HG03159 (cell line): ENCODE measurements around the gene SPP2.

Experiments used
- ATAC-seq: cut with Tn5 transposase; IDR thresholded peaks from one replicate; pipeline ENCODE4 v1.9.1; 2021; ENCODE audit warnings: mild to moderate bottlenecking, moderate library complexity; ENCODE audit not compliant: unreplicated experiment

Gene SPP2

DNA sequence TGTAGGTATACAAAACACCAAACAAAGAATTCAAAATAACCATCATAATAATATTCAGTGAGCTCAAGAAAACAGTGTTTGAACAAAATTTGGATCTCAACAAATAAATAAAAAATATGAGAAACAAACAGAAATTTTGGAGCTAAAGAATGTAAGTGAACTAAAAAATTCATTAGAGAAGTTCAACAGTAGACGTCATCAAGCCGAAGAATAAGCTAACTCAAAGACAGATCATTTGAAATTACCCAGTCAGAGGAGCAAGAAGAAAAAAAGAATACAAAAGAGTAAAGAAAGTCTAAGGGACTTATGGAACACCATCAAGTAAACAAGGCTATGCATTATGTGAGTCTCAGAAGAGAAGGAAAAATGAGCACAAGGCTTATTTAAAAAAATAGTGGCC, 16.6 kb upstream of the SPP2 start:
- ATAC-seq: no peak

DNA sequence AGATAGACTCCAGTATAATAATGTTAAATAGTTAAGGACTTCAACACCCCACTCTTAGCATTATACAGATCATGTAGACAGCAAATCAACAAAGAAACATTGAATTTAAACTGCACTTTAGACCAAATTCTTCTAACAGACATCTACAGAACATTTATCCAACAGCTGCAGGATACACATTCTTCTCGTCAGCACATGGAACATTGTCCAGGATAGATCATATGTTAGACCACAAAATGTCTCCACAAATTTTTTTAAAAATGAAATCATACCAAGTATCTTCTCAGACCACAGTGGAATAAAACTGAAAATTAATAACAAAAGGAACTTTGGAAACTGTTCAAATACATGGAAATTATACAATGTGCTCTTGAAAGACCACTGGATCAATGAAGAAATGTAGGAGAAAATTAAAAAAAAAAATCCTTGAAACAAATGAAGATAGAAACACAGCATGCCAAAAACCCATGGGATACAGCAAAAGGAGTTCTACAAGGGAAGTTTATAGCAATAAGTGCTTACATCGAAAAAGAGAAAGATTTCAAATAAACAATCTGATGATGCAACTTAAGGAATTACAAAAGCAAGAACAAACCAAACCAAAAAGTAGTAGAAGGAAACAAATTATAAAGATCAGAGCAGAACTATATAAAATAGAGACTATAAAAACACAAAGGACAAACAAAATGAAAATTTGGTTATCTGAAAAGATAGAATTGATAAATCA, 12.3 kb upstream of the SPP2 start:
- no peak for ATAC-seq

DNA sequence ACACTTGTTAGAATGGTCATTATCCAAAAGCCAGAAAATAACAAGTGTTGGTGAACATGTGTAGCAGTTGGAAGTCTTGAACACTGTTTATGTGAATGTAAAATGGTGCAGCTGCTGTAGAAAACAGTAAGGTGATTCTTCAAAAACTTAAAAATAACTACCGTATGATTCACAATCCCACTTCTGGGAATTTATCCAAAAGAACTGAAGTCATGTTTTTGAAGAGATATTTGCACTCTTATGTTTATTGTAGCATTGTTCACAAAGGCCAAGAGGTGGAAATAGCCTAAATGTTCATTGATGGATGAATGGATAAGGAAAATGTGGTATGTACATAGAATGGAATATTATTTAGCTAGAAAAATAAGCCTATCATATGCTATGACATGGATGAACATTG, 6.3 kb upstream of the SPP2 start:
- no peak for ATAC-seq

DNA sequence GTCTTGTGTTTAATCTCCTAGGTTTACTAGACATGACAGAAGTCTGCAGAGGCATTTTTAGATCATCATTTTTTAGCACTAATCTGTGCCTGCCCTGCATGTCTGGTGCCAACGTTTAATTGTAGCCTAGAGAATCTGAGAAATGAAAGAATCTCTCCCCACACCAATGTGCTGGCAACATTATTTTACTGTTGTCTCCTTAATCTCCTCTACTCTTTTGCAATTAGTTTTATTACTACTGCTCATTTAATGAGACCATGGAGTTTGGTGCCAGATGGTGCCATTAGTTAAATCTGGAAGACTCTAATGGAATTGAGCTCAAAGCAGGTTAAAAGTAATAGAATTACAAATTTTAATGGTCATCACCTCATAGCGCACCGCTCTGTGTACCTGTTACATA, 4.0 kb upstream of the SPP2 start:
- ATAC-seq: no peak

DNA sequence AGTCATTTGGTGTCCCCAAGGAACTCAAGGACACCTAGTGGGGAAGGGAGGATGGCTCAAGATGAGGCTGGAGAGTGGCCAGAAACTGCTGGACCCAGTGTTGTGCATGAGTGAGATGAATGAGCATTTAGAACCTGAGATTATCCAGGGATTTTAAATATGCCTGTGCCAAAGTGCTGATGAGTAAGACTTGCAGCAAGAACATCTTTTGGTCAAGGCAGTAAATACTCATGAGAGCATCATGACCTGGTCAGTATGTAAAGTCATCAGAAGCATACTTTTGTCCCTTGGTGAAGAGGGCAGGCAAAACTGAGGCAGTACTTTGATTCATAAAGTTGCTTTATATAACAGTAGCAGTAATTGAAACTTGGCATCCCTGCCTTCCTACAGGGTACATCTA, 3.1 kb upstream of the SPP2 start:
- ATAC-seq: no peak

DNA sequence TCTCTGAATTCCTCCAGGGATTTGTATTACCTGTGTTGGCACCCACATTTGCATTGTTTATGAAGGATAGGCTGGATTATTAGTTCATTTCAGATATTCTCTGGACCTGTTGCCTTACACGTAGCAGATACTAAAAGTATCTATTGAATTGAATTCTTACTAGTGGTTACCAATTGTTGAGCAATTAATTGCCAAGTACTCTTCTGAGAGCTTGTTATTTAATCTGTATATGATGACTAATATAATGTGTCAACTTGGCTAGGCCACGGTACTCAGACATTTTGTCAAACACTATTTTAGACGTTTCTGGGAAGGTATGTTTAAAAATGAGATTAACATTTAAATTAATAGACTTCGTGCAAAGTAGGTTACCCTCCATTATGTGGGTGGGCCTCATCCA, 2.5 kb upstream of the SPP2 start:
- ATAC-seq: no peak

DNA sequence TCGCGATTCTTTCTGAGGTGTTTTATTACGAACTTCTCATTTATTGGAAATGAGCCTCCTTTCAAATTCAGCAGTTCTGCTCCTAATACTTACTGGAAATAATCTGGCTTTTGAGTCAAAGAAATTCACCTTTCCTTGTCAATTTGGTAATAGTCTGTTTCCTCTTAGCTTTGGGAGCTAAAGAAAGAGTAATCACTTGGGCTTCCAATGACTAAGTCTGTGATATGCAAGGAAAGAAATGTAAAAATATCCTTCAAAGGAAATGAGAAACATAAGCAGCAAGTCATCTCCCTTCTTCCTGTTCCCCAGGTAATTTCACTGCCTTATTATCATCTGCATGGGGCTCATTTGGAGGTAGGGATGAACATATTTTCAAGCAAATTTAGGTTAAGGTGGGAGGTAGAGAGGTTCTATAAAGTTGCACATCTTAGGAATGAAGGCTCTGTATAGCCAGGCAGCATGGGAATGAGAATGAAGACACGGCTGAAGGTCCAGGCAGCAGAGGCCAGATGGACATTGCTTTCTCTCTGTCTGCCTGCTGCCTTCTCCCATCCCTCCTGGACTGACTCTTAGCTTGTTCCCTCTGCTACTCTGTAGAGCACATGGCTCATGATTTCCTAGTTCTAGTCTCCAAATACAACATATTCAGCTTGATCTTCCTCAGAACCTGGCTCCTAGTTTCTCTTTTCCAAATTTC, 1.0 kb downstream of the SPP2 start:
- ATAC-seq: no peak

DNA sequence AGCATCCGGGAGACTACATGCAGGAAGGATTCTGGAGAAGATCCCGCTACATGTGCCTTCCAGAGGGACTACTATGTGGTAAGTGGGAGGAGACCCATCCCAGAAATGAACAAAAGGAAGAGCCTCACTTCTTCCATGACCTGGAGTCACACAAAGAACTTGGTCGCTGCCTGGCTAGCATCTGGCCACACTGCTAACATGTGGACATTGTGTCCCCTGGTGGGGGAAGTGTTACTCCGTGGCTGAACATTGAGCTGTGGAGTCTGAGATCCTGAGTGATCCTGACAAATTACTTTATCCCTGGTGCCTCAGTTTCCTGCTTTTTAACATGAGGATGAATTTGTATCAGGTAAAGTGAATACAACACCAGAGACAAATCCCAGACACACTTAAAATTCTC, 8.4 kb downstream of the SPP2 start:
- ATAC-seq: no peak

DNA sequence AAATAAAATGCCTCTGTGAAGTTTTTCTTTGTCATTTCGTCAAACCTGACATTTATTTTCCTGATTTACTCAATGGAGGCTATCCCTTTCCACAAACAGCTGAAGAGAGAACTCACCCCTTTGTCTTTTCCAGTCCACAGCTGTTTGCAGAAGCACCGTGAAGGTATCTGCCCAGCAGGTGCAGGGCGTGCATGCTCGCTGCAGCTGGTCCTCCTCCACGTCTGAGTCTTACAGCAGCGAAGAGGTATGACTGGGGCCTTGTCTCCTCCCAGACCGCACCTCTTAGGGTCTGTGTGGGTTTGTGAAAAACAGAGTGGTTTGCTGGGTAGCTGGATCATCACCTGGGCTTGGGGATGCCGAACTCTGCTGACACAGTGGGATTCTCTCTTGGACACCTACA, 9.7 kb downstream of the SPP2 start:
- no peak for ATAC-seq

DNA sequence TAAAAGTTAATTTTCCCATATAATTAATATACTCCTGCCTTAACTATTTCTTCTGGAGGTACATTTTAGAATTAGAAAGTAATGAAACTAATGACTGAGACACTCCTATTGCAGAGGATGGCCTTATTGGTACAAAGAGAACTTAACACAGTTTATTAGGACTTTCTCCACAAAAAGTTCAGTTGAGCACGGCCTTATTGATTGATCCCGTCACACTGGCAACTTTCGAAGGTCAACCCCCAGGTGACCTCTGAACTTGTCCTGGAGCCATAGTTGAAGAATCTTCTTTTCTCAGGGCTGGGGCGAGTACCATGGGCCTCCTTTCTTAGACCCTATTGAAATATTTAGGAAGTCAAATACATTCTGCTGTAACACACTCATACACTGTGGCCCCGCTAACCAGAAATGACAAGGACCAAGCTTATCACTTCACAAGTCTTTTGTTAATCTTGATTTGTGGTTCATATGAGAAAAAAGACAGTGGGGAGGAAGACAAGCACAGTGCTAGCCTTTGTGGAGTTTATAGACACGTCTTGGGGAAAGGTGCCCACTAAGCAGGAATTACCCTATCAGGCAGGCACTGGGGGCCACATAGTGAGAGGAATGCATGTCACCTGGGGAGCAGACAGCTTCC, 11.2 kb downstream of the SPP2 start:
- no peak for ATAC-seq

DNA sequence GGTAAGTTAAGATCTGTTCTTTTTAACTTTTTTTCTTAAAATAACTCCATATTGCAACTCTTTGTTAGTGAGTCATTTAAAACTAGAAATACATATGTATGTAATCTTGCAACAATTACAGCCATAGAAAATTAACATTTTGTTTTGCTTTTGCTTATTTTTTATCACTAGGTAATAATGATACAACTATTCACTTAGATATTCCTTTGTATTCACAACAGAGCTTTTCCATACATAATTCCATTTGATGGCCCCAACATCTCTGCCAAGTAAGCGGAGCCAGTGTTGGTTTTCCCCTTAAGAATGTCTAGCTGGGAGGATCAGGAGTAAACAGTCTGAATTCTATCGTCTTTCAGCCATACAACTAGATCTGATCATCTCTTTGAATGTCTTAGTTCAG, 16.1 kb downstream of the SPP2 start:
- no peak for ATAC-seq

DNA sequence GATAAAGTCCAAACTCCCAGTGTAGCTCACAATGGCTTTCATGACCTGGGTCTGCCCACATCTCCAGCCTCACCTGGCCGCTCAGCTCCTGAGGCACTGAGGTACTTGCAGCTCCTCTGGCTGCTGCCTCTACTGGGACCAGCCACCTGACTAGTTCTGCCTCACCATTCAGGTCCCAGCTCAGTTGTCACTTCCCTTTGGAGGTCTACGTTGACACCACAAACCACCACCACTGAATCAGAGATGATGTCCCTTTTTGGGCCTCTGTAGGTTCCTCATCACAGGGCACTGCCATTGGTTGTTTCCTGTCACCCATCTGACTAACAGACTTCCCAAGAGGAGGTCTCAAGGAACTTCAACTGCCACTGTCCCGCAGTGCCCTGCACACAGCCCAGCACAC, 21.2 kb downstream of the SPP2 start:
- ATAC-seq: no peak

DNA sequence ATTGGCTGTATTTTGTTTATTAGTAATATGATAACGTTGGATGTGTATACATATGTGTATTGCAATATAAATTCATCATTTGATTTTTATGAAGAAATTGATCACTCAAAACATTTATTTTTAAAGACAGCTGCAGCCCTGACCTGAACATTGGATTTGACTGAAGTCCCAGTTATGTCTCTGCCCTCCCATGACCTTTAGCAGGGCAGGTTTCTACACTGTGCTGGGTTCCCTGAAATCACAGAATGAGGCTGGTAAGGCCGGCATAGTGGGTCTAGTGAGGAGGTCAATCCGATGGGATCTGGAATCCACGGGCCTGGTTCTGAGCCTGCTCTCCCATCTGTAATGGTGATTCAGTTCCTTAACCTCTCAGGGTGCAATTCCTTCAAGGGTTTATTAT, 22.0 kb downstream of the SPP2 start:
- no peak for ATAC-seq

DNA sequence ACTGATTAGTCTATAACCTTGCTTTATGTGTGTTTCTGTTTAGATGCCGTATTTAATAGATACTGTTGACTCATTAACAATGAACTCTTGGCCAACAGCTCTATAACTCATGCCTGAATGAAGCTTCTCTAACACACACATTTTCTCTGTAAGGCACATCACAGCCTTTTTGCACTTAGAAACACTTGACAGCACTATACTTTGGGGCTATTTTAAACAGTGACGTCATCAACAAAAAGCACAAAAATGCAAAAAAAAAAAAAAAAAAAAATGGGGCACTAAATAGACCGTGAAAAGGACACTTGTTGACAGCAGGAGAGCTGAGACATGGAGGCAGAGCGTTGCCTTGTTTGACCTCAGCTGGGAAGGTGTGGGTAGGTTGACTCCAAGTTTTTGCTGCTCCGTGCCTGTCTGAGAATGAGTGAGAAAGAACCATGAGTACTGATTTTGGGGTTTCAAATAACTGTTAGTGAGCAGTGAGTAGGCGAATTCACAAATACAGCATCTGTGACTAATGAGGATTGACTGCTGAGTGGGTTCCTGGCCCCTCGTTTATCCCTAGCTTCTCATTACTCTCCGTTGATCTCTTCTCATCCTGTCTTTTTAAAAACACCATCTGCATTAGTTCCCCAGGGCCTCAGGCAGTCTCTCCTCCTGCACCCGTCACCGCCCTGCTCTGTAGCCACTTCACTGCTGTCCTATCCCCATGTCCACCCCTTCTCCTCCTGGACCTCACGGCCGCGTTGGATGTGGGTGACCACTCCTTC, 24.4 kb downstream of the SPP2 start:
- ATAC-seq: no peak

DNA sequence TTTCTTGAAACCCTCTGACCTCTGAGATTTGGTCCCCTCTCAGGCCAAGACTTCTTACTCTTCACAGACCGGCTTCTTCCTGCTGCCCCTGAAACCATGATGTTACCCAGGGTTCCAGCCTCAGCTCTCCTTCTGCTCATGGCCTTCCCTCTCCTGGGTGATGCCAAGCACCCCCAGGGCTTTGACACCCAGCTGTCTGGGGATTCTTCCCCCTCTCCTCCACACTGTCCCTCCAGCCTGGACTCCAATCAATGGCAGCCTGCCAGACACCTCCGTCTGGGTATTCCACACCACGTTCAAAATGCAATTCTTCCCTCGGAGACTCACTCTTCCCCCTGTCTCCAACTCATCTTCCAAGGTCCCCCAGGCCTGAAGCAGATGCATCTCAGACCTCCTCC, 25.0 kb downstream of the SPP2 start:
- ATAC-seq: no peak

DNA sequence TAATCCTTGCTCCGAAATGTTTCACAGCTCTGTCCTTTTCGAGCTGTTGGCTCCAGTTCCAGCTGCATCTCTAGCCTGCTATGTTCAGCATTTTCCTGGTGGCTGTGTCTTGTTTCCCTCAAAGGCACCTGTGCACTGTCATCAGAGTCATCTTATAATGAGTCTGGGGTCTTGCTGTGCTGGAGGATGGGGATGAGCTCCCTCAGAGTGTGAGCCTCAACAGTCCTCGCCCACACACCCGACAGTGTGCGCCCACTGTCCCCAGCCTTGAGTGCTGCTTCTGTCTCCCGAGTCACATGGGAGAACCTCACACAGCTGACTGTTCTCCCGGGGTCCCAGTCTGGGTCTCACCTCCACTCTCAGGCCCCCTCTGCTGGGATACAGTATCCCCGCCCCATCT, 25.4 kb downstream of the SPP2 start:
- no peak for ATAC-seq

DNA sequence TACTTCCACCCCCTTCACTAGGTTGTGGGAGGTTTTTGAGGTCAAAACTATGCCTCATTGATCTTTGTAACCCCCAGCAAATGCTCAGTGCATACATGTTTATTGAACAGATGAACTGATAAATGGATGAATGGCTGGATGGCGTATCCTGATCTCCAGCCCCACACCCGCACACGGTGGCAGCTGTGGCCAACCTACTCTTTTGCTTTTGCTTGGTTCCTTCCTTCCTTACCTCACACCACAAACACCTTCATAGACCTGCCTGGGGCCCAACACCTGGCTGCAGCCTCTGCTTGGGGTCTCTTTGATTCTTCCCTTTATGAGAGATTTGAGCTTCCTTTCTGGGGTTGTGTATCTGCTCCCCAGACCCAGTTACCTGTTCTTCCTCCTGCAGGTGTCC, 25.9 kb downstream of the SPP2 start:
- no peak for ATAC-seq

DNA sequence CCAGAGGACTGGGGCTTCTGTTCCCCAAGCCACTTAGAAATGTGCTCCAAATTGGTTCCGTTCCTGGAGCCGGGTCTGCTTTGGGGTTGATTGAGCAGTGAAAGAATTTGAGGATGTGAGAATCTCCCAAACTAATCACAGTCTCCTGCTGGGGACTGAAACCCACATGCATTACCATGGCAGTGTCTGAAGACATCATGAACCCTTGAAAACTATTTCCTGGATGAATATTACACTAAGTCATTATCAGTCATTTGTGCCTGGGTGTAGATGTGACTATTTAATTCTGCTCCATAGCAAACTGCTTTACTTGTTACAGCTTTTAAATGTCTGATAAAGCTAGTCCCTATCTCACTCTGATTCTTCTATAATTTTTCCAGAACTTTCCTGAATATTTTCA, 27.6 kb downstream of the SPP2 start:
- no peak for ATAC-seq

DNA sequence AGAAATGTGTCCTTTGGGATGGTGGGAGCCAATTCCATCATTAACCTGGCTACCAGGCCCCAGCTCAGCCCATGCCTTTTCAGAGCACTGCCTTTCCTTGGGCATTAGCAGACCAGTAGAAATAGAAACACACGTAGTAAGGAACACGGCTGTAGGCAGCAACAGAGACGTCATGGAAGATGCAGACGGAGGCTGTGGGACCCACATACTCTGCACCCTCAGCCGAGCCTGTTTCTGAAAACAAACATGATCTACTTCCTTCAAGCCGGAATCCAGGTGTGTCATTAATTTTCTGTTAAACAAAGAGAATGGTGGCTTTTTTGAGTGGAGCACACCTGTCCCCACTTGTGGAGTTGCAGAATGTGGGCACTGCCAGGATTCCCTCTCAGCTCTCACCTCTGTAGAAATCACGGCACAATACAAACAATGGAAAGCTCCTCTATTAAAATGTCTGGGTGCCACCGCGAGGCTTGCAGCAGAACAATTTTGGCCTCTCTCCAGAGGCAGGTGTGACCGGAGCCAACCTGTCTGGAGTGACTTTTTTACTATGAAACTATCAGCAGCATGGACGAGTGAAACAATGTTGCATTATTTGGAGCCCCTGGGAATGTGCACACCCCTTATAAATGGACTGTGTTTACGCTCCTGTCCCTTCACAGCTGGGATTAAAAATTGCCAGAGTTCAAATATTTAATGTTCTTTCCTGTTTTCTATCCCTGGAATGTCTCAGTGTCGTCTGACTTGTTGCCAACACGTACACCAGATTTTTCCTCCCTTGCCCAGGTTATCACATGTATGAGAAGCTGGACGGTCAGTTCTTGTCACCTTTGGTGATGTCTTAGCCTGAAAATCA, 31.7 kb downstream of the SPP2 start:
- ATAC-seq: no peak

DNA sequence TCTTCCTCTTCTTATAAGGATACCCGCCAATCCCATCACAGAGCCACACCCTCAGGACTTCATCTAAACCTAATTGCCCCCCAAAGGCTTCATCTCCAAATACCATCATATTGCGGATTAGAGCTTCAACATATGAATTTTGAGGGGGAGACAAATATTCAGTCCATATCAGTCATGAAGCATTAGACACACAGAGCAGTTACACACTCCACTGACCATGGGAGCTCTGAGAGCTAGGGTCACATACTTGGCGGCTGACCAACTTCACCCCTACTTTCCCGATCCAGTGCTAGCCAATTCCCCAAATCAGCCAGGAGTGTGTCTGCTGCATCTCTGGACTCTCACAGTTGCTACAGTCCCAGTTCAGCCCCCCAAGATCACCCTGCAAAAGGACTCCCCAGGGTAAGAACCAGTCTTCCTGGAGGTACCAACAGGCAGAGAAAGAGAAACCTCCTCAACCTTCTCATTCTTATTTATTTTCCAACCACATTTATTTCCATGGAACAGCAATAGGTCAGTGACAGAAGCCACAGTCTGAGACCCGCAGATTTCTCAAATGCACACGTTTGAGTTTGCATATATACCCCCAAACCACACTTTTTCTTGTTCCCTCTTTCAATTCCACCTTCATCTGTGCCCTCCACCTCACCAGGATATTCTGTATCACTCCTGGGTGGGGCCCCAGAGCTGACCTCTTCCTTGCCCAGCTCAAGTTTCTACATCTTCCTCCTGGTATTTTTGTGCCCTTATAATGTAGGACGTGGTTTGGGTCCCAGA, 33.3 kb downstream of the SPP2 start:
- ATAC-seq: no peak
